A549 (cell line): ENCODE results near the gene ZNF799.

ENCODE experiments used
- CTCF ChIP-seq: fragments of >200 bp; sonication (Bioruptor Twin); formaldehyde crosslinking; IDR thresholded peaks from 3 replicates; pipeline ENCODE4 v1.5.1; 2016
- ESRRA ChIP-seq: fragments of 150-350 bp; IDR thresholded peaks from 2 replicates; pipeline ENCODE4 v1.6.1; 2014; ENCODE audit warnings: mild to moderate bottlenecking, low read length, borderline replicate concordance
- HOXB13 ChIP-seq: fragments of 250-450 bp; sonication (Bioruptor Pico); IDR thresholded peaks from 2 replicates; pipeline ENCODE4 v1.5.0; 2020; ENCODE audit warnings: low read depth, mild to moderate bottlenecking, moderate library complexity
- JUNB ChIP-seq: fragments of >200 bp; sonication (Bioruptor Twin); formaldehyde crosslinking; IDR thresholded peaks from 2 replicates; pipeline ENCODE4 v1.6.1; 2016
- MAFK ChIP-seq: fragments of 450-650 bp; IDR thresholded peaks from 2 replicates; pipeline ENCODE4 v1.6.1; 2014; ENCODE audit not compliant: partially characterized antibody
- POLR2A ChIP-seq: IDR thresholded peaks from 2 replicates; pipeline ENCODE4 v1.6.1; 2012; ENCODE audit warnings: mild to moderate bottlenecking, low read length
- RAD21 ChIP-seq, 2 experiments: fragments of >200 bp in 1 of 2; sonication (Bioruptor Twin) in 1 of 2; formaldehyde crosslinking in 1 of 2; IDR thresholded peaks in 1 of 2; conservative IDR thresholded peaks in 1 of 2; 2 replicates in 1 of 2; 3 replicates in 1 of 2; pipeline ENCODE4 v1.6.1; 2012 to 2018; ENCODE audit warnings: inconsistent platforms in 1 of 2
- RNF2 ChIP-seq: fragments of 200-600 bp; sonication (generic); IDR thresholded peaks from 2 replicates; pipeline ENCODE4 v1.6.1; 2016; ENCODE audit warnings: low read depth, mild to moderate bottlenecking, antibody characterized with exemption, moderate library complexity, borderline replicate concordance
- SMC3 ChIP-seq: fragments of >200 bp; sonication (Bioruptor Twin); formaldehyde crosslinking; IDR thresholded peaks from 3 replicates; pipeline ENCODE4 v1.6.1; 2018; ENCODE audit warnings: inconsistent platforms
- TP53 ChIP-seq: fragments of 250-450 bp; sonication (Bioruptor Pico); IDR thresholded peaks from 2 replicates; pipeline ENCODE4 v1.5.0; 2021; ENCODE audit warnings: mild to moderate bottlenecking, moderate library complexity

- no peak for TF ChIP-seq TP53
- no peak for TF ChIP-seq POLR2A
- TF ChIP-seq JUNB: no peak
- no peak for TF ChIP-seq CTCF
- TF ChIP-seq SMC3: no peak
- no peak for TF ChIP-seq RNF2
- no peak for TF ChIP-seq MAFK
- TF ChIP-seq RAD21 (conservative IDR thresholded peaks at IDR 0.05 in 1 of 2, IDR thresholded peaks at IDR 0.05 in 1 of 2): no peak
- no peak for TF ChIP-seq HOXB13 (CRISPR knock-in tag)
- no peak for TF ChIP-seq ESRRA
These were observed 49.8 kb upstream of the ZNF799 start for GRCh38 chr19:12450844-12451243.
